GM10847 (cell line): ENCODE measurements around the gene PABPN1L.

Experiments
- POLR2A ChIP-seq: IDR thresholded peaks from 2 replicates; pipeline ENCODE4 v1.6.1; 2011; ENCODE audit not compliant: insufficient read length; ENCODE audit errors: extremely low read depth

PABPN1L gene

DNA sequence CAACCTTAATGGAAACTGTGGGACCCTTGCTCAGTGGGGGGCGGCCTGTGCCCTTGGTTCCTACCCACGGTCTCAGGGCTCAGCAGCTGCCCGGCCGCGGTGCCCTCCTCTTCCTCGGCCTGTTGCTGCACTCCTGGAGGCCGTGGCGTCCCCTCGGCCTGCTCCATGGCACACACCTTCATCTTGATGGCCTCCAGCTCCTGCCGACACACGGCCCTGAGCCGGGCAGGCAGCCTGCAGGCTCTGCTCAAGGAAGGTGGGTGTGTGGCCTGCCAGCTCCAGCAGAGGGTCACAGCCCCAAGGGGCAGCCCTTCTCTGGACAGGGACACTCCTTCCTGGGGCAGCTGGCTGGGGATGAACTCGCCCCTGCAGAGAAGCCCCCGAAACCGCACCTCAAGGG lies 718 bp downstream of the PABPN1L start:
- no peak for TF ChIP-seq POLR2A

DNA sequence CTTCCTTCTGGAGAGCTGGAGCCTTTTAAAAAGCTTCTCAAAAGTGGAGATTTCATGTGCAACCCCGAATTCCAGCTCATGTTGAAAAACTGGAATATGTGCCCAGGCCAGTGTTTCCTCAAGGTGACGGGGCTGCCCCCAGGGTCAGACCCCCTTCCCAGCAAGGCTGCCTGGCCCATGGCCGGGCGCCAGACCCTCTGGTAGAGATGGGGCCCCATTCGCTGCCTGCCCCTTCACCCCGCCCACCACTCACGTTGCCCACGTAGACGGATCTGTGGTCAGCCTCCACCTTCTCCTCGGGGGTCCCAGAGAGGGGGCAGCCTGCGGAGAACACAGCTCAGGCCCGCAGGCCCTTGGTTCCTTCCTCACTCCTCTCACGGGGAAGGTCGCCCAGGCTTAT lies 1.1 kb downstream of the PABPN1L start:
- TF ChIP-seq POLR2A, result no peak

DNA sequence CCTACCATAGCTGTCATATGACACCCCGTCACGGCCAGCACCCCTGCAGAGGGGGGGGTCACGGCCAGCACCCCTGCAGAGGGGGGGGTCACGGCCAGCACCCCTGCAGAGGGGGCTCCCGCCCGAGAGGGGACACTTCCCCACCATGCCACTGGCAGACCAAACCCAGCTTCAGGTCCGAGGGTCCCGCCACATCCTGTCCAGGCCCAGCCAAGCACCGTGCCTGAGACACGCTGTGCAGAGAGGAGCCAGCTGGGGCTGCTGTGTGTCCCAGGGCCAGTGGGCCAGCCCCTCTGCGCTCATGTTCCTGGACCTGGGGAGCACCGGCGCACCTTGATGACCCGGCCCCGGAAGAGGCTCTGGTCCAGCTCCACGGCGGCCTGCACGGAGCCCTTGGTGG lies 1.9 kb downstream of the PABPN1L start:
- TF ChIP-seq POLR2A, result no peak

DNA sequence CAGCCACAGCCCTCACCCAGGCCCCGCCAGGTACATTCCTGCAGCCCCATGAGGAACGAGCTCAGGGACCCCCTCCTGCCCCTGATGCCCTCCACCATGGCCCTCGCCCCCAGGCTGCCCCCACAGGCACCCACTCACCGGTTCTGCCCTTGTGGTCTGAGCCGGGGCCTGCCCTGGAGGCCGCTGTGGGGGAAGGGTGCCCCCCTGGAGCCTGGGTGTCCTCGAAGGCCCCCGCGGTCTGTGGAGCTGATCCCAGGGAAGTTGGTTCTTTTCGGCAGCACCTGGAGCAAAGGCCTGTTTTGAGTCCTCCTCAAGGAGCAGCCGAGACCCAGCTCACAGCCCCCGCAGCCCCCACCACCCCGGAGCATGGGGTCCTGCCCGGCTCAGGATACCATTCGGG lies 2.4 kb downstream of the PABPN1L start:
- TF ChIP-seq POLR2A, result no peak

DNA sequence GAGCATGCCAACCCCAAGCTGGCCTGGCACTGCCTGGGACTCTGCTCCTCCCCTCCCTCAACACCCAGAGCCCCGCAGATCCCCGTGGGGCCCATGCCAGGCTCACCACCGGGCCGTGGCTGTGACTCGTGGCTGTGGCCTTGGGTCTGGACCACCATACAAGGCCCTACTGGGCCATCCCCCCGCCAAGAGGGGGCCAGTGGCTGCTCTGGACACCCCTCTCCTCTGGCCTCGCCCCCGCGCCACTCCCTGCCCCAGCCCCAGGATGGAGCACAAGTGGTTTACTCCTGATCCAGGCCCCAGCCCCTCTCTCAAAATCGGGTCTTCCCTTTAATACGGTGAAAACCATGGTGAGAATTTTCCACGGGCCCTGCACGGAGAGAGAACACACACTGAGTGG lies 3.0 kb downstream of the PABPN1L start:
- no peak for TF ChIP-seq POLR2A

DNA sequence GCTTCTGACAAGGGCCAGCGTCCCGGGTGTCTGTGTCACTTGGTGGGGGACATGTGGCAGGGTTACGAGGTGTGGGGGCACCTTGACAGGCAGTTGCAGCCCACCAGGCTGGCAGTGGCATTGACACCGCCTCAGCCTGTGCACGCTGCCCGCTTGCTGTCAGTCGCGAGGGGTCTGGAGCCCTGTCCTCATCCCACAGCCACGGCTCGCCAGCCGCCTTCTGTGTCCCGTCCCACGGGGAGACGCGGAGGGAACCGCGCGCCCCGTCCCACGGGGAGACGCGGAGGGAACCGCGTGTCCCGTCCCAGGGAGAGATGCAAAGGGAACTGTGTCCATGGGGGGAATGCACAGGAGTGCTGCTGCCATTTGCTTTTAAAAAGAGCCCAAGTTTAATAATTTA lies 3.5 kb downstream of the PABPN1L start:
- no peak for TF ChIP-seq POLR2A

DNA sequence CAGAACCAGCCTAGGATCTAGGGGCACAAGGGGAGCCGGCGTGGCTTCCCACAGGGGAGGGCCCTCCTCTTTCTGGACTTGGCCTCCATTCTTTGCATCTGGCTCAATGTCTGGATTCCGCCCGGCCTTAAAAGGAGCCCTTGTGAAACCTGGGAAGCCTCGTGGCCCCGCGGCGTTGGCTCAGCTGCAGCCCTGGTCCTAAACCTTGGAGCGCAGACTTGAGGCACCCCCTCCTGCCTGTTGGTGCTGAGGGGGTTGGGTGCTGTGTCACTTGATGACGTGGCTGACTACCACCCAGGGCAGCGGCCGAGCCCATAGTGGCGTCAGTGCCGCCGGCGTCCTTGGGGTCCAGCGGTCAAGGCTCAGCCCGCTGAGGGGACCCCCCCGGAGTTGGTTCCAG lies 5.1 kb downstream of the PABPN1L start:
- no peak for TF ChIP-seq POLR2A

DNA sequence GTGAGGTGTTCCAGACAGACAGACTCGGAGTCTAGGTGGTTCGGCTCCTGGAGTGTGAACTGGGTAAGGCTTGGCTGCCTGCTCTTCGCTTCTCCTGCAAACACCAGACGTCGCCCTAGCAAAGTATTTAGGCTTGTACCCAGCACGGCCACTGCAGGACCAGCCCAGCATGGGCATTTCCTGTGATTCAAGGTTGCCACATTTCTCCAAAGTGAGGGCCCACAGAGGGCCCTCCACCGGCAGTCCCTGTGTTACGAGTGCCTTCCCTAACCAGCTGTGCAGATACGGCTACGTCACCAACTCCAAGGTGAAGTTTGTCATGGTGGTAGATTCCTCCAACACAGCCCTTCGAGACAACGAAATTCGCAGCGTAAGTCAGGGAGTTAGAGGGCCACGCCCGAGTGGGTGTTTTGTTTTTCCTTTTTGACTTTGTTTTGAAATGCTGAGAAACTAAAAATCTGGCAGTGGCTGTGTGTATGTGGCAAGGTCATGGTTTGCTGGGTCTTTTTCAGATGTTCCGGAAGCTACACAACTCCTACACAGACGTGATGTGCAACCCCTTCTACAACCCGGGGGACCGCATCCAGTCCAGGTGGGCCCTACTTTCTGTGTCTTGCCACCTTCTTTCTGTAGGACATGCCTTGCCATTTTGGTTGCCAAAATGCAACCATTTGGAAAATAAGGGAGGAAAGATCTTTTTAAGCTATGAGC lies 6.9 kb downstream of the PABPN1L start:
- TF ChIP-seq POLR2A, result no peak

DNA sequence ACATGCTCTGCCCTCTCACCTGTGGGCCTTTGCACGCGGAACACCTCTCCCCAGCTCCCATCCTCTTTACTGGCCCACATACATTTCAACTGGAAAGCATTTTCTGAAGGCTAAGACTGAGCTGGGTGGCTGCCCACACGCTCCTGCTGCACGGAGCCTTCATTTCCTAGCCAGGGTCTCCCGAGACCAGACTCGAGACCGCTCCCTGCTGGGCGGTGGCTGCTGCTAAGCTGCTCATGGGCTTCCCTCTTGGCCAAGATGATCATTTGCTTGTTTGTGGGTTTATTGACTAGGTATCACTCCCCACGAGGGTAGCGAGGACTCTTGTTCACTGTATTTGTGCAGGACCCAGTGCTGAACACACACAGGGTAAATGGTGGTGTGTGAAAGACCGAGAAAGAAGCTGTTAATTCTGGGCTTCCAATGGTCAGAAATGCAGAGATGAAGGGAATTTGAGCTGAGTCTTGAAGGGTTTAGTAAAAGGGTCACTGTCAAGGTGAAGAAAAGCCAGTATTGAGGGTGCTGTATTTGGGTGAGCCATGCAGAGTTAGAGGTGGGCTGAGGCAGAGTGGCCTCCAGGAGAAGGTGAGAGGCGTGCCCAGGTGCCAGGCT lies 8.6 kb downstream of the PABPN1L start:
- TF ChIP-seq POLR2A, result no peak

DNA sequence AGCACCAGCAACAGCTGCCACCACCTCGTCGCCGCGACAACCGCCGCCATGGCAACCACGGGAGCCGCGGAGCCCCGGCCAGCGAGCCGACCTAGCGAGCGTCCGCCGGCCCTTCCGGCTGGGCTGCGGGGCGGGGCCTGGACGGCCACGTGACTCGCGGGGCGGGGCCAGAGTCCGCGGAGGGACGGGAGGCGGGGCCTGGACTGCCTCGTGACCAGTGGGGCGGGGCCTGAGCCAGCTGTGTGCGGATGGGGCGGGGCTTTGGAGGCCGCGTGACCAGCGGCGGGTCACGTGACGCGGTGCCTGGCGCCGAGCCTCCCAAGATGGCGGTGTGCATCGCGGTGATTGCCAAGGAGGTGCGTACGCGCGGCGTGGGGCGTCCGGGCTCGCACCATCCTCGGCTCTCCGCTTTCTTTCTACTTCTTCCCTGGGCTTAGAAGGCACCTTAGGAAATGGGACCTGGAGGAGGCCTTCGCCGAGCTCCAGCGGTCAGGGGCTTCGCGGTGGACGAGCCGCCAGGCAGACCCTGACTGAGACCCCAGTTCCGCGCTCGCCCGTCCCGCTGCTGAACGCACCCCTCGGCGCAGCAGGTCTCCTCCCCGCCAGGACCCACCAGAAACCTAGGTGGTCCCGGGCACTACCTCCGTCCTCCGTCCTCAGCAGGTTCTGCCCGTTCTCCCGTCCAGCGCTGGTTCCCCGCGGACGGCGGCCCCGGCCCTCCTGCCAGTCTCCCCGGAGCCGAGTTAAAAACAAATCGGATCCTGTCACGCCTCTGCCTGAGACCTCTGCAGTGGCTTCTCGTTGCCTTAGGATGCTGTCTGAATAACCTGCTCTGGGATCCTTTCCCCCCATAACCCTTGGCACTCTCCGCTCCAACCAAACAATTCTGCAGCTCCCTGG lies 9.4 kb downstream of the PABPN1L start, which contains the start of the genes GALNS and TRAPPC2L:
GALNS (minus strand) TSS at position 120 of the 900 bp plus-strand sequence; CDS start at position 50, 70 bp downstream.
TRAPPC2L (plus strand) TSS at position 300 of the 900 bp plus-strand sequence; CDS start at position 324, 24 bp downstream.
- TF ChIP-seq POLR2A, result peak; percentile 97

DNA sequence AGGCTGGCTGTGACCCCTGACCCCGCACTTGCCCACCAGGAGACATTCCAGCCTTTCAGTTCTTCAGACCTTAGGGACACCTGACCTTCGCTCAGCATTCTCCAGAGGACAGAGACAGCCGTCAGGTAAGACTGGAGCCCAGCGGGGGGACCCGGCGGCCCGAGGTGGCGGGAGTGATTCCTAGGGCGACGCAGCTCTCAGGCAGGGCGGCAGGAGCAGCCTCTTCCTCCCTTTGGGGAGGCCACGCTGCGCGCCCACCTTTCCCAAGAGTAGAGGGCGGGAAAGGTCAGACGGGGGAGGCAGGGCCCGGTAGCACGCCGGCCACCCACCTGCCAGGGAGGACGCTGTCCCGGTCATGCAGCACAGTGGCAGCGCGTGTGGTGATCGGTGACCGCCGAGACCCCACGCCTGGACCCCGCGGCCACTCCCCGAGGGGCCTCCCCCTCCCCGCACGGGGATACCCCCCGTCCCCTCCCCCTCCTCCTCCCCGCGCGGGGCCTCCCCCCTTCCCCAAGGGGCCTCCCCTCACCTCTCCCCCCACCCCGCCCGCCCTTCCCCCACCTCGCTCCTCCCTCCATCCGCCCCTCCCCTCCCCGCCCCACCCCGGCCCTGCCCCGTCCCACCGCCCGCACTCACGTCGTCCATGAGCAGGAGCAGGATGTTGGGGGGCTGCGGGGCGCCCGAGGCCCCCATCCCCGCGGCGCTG lies 10.2 kb downstream of the PABPN1L start:
- TF ChIP-seq POLR2A, result no peak

DNA sequence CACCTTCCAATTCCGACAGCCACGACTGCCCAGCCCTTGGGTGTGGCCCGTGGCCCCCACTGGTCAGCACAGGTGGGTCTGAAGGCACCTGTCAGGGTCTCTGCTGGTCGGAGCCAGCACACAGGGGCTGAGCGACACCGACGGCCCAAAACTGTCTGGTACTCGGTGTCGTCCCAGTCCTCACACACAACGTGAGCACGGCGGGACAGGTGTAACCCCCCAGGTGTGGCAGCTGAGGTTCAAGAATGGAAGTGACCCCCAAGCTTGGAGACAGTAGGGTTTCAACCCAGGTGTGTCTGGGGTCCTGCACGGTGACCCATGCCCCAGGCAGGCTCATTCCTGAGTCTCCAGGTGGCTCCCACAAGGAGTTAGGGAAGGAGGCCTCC lies 10.7 kb downstream of the PABPN1L start:
- no peak for TF ChIP-seq POLR2A

DNA sequence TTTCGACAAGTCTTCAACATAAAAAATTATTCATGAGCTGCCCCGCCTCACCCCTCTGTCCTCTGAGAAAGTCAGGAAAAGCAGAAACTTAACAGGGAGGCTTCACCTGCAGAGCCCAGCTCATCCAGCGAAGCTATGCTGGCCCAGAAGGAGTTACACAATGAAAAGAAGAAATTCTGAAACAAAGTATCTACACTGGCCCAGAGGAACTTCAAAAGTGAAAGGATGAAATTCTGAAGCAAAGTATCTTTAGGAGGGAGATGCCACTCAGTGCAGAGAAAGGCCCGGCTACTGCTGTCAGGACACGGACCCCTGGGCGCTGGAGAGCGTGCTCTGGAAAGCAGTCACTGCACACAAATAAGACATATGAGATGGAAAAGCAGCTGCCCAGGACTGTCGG lies 11.3 kb downstream of the PABPN1L start:
- TF ChIP-seq POLR2A, result no peak

DNA sequence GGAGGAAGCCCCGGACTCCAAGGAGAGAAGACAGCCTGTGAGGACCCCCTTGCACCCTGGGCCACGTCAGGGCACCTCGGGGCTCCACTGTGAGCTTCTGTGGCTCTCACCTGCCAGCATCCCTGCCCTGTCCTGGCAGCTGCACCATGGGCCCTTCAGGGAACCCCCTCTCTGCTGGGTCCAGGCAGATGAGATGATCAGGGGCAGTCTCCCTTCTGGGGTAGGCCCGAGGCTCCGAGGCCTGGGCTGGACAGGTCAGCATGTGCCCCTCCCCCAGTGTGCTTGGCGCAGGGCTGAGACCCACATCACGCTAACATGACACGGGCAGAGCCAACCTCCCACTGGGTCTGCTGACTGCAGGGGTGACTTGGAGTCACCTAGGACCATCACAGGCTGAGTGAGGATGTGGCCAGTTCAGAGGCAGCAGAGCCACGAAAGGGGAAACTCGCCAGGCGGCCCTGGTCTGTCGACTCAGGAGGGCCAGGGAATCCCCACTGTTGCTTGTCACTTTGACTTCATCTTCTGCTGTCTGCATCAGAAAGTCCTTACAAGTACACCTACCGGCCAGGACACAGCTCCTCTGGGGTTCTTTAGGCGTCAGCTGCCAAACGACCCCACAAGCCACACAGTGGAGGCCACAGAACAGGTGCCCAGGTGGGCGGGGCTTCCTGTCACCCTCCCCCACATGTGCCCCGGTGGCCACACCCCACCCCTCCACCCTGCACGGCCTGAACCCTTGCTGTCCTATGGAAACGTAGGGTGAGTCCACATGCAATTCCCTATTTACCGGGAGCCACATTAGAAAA lies 12.0 kb downstream of the PABPN1L start:
- TF ChIP-seq POLR2A, result no peak

DNA sequence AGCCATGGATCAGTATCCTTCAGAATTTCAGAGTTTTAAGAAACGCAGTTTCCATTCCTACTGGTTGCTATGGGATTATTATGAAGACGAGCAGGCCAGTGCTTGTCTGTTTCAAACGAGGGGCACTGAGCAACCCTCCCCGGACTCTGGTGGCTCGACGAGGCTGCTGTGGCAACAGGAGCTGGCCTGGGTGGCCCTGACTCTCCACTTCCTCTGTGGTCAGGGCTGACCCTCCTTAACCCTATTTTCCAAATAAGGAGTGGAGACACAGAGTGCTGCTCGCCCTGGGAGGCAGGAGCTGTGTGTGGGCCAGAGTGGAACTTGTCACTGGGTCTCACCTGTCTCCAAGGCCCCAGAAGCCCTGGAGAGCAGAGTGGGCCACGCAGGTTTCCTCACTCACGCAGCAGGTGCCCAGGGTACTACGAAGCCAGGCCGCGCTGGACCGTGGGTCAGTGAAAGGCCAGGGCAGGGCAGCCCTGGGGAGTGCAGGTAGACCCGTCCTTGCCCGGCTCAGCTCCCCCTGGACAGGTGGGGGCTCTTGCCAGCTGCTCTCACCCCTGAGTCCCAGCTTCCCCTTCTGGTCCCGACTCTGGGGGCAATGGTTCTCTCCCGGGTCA lies 13.0 kb downstream of the PABPN1L start:
- no peak for TF ChIP-seq POLR2A
